Osteocyte (in vitro differentiated cells): Measurements from ENCODE around the gene FADS1. TPM values are rescaled to one million over a fixed set of nuclear protein-coding genes. Genes with fewer than 3 reads are reported as not detected.

Experiments
- DNase-seq: peaks from one replicate; pipeline ENCODE4 v3.0.0; 2021; ENCODE audit warnings: mixed read lengths; ENCODE audit not compliant: unreplicated experiment; ENCODE audit errors: extremely low spot score
- H3K27ac Mint-ChIP-seq: one replicate; pipeline ENCODE4 v1.8.0; 2021; ENCODE audit warnings: mild to moderate bottlenecking, mixed read lengths; ENCODE audit not compliant: unreplicated experiment
- H3K27me3 Mint-ChIP-seq: one replicate; pipeline ENCODE4 v1.8.0; 2021; ENCODE audit warnings: mixed read lengths; ENCODE audit not compliant: unreplicated experiment
- H3K36me3 Mint-ChIP-seq: one replicate; pipeline ENCODE4 v1.8.0; 2021; ENCODE audit warnings: mixed read lengths; ENCODE audit not compliant: unreplicated experiment
- H3K4me1 Mint-ChIP-seq: one replicate; pipeline ENCODE4 v1.8.0; 2021; ENCODE audit warnings: mixed read lengths; ENCODE audit not compliant: unreplicated experiment
- H3K4me3 Mint-ChIP-seq: one replicate; pipeline ENCODE4 v1.8.0; 2021; ENCODE audit warnings: mild to moderate bottlenecking, moderate library complexity, mixed read lengths; ENCODE audit not compliant: unreplicated experiment
- H3K9me3 Mint-ChIP-seq: one replicate; pipeline ENCODE4 v1.8.0; 2021; ENCODE audit warnings: mixed read lengths; ENCODE audit not compliant: unreplicated experiment
- CTCF ChIP-seq: fragments of 200-600 bp; sonication (generic); IDR thresholded peaks from 2 replicates; pipeline ENCODE4 v1.5.0; 2021; ENCODE audit warnings: antibody characterized with exemption, mild to moderate bottlenecking, moderate library complexity
- total RNA-seq: library from RNA; stranded (reverse); gene quantifications from 2 replicates; pipeline ENCODE4 v1.2.1, GENCODE V29; 2021

FADS1 gene
- total RNA-seq, 1 donor from 2014 or later, result 76.0 TPM

GRCh38 chr11:61810671-61811175, 6.1 kb downstream of the FADS1 start:
- H3K4me1 Mint-ChIP-seq, result peaks cover 12% of the 10 kb centered on the region
- no peaks in the 10 kb centered on the region for H3K27me3 Mint-ChIP-seq

GRCh38 chr11:61806785-61807184, 10.0 kb downstream of the FADS1 start:
- no peak for TF ChIP-seq CTCF
- Mint-ChIP-seq H3K27ac (no peak overlapping the region), H3K4me1 (no peaks in the 10 kb centered on the region), H3K27me3 (no peaks in the 10 kb centered on the region), H3K4me3 (no peak overlapping the region), H3K36me3 (peaks cover 22% of the 10 kb centered on the region), H3K9me3 (no peaks in the 10 kb centered on the region)
- no peak for DNase-seq

More at GRCh38 chr11:61810671-61811175, 6.1 kb downstream of the FADS1 start:
- no peak for DNase-seq
- Mint-ChIP-seq H3K27ac (no peak overlapping the region), H3K4me3 (no peak overlapping the region), H3K36me3 (peaks cover 13% of the 10 kb centered on the region), H3K9me3 (no peaks in the 10 kb centered on the region)
- no peak for TF ChIP-seq CTCF

- Mint-ChIP-seq H3K9me3 (no peaks in the 10 kb centered on the region), H3K27ac (no peak overlapping the region), H3K27me3 (no peaks in the 10 kb centered on the region), H3K4me1 (no peaks in the 10 kb centered on the region), H3K36me3 (peaks cover 26% of the 10 kb centered on the region), H3K4me3 (no peak overlapping the region)
- DNase-seq, result no peak
- TF ChIP-seq CTCF, result no peak
Observed at GRCh38 chr11:61805146-61805545, 11.7 kb downstream of the FADS1 start.

GRCh38 chr11:61803889-61804647, 12.7 kb downstream of the FADS1 start:
- no peak for DNase-seq
- Mint-ChIP-seq H3K4me3 (no peak overlapping the region), H3K27ac (peak overlapping the region; percentile 20), H3K4me1 (no peaks in the 10 kb centered on the region), H3K27me3 (no peaks in the 10 kb centered on the region), H3K36me3 (peaks cover 26% of the 10 kb centered on the region), H3K9me3 (no peaks in the 10 kb centered on the region)
- no peak for TF ChIP-seq CTCF

GRCh38 chr11:61802605-61803004, 14.2 kb downstream of the FADS1 start:
- no peaks in the 10 kb centered on the region for H3K9me3 Mint-ChIP-seq
- peaks cover 3% of the 10 kb centered on the region for H3K4me1 Mint-ChIP-seq
- no peak overlapping the region for H3K4me3 Mint-ChIP-seq
- no peak overlapping the region for H3K27ac Mint-ChIP-seq
- TF ChIP-seq CTCF, result no peak
- H3K36me3 Mint-ChIP-seq, result peaks cover 22% of the 10 kb centered on the region
- H3K27me3 Mint-ChIP-seq, result no peaks in the 10 kb centered on the region
- DNase-seq, result no peak
